BLaER1 treated with 17β-estradiol and CSF1 and Interleukin-3, amounts not matched to agents 10 nM and 100 nM (cell line): ENCODE measurements around the gene USP7.
"Not testable (repeated sequence)": the region's sequence is repeated elsewhere in the genome, so short reads cannot be mapped to it uniquely, and the experiment has no call there.

Source experiments
- H3K27ac ChIP-seq, 11 experiments: shearing (Covaris generic); formaldehyde crosslinking; 2 replicates each; pipeline ENCODE4 v1.8.1; 2022
- H3K27me3 ChIP-seq, 11 experiments: shearing (Covaris generic); formaldehyde crosslinking; 2 replicates each; pipeline ENCODE4 v1.8.1; 2022
- H3K36me3 ChIP-seq, 11 experiments: shearing (Covaris generic); formaldehyde crosslinking; 2 replicates each; pipeline ENCODE4 v1.8.1; 2022
- H3K4me1 ChIP-seq, 10 experiments: shearing (Covaris generic); formaldehyde crosslinking; 2 replicates each; pipeline ENCODE4 v1.8.1; 2022
- H3K4me2 ChIP-seq, 11 experiments: shearing (Covaris generic); formaldehyde crosslinking; 2 replicates each; pipeline ENCODE4 v1.8.1; 2022
- H3K4me3 ChIP-seq, 10 experiments: shearing (Covaris generic); formaldehyde crosslinking; 2 replicates each; pipeline ENCODE4 v1.8.1; 2022
- H3K9ac ChIP-seq, 11 experiments: shearing (Covaris generic); formaldehyde crosslinking; 2 replicates each; pipeline ENCODE4 v1.8.1; 2022
- H3K9me3 ChIP-seq, 11 experiments: shearing (Covaris generic); formaldehyde crosslinking; replicated peaks in 1 of 11; 2 replicates each; pipeline ENCODE4 v1.8.1; 2022
- H4K20me1 ChIP-seq, 11 experiments: shearing (Covaris generic); formaldehyde crosslinking; 2 replicates each; pipeline ENCODE4 v1.8.1; 2022
- Cebpa-rat ChIP-seq, 11 experiments: shearing (Covaris generic); IDR thresholded peaks; 2 replicates each; pipeline ENCODE4 v1.8.1; 2022

USP7 gene

GRCh38 chr16:8848231-8848938, 115.3 kb downstream of the USP7 start:
- H3K9me3 ChIP-seq, result no peaks in the 10 kb centered on the region
- H3K27ac ChIP-seq, result peak overlapping the region in 10 of 11 experiments; percentile 65 to 84 (median 80); a peak in 17 of 22 replicates
- H3K9ac ChIP-seq, result peak overlapping the region in 9 of 11 experiments; percentile 18 to 73 (median 67); a peak in 15 of 22 replicates
- H3K4me2 ChIP-seq, result peak overlapping the region; percentile 85 to 100 (median 93)
- no peak overlapping the region for H3K4me3 ChIP-seq
- H3K27me3 ChIP-seq, result no peaks in the 10 kb centered on the region; a peak in 1 of 22 replicates
- peaks cover 54 to 94% (median 81%) of the 10 kb centered on the region in 10 experiments for H3K4me1 ChIP-seq
- TF ChIP-seq Cebpa-rat (IDR thresholded peaks at IDR 0.05), result no peak
- peaks cover 21 to 99% (median 83%) of the 10 kb centered on the region in 11 experiments; a peak in 21 of 22 replicates for H4K20me1 ChIP-seq
- peaks cover 45 to 83% (median 71%) of the 10 kb centered on the region in 11 experiments for H3K36me3 ChIP-seq

GRCh38 chr16:8847623-8848022, 116.1 kb downstream of the USP7 start:
- TF ChIP-seq Cebpa-rat (IDR thresholded peaks at IDR 0.05), result no peak
- Histone ChIP-seq H3K4me3 (no peak overlapping the region), H3K27me3 (no peaks in the 10 kb centered on the region; a peak in 1 of 22 replicates), H3K4me1 (peaks cover 47 to 86% (median 74%) of the 10 kb centered on the region in 10 experiments), H3K27ac (peak overlapping the region in 4 of 11 experiments; percentile 4 to 39 (median 17); a peak in 6 of 22 replicates), H3K4me2 (peak overlapping the region in 2 of 11 experiments; percentile 6 to 22; a peak in 1 of 22 replicates), H3K9me3 (no peaks in the 10 kb centered on the region), H3K9ac (no peak overlapping the region), H3K36me3 (peaks cover 37 to 75% (median 63%) of the 10 kb centered on the region in 11 experiments), H4K20me1 (peaks cover 21 to 99% (median 80%) of the 10 kb centered on the region in 11 experiments; a peak in 21 of 22 replicates)

- H3K4me2 ChIP-seq, result peak overlapping the region in 4 of 11 experiments; percentile 1 to 65 (median 14); a peak in 5 of 22 replicates
- peaks cover 42 to 82% (median 69%) of the 10 kb centered on the region in 10 experiments for H3K4me1 ChIP-seq
- peaks cover 34 to 70% (median 59%) of the 10 kb centered on the region in 11 experiments for H3K36me3 ChIP-seq
- peak overlapping the region in 3 of 11 experiments; percentile 8 to 39 (median 26); a peak in 2 of 22 replicates for H3K27ac ChIP-seq
- no peaks in the 10 kb centered on the region for H3K9me3 ChIP-seq
- H3K9ac ChIP-seq, result no peak overlapping the region
- no peaks in the 10 kb centered on the region for H3K27me3 ChIP-seq
- no peak overlapping the region for H3K4me3 ChIP-seq
- peaks cover 21 to 99% (median 75%) of the 10 kb centered on the region in 11 experiments; a peak in 21 of 22 replicates for H4K20me1 ChIP-seq
- no peak for TF ChIP-seq Cebpa-rat (IDR thresholded peaks at IDR 0.05)
These were observed 116.6 kb downstream of the USP7 start for GRCh38 chr16:8847145-8847544.

- Histone ChIP-seq H3K9ac (no peak overlapping the region), H3K4me3 (no peak overlapping the region), H3K27ac (peak overlapping the region in 1 of 11 experiments; percentile 26; a peak in 1 of 22 replicates), H3K36me3 (peaks cover 34 to 63% (median 52%) of the 10 kb centered on the region in 11 experiments), H3K4me1 (peaks cover 35 to 75% (median 62%) of the 10 kb centered on the region in 10 experiments), H3K4me2 (peak overlapping the region in 6 of 11 experiments; percentile 1 to 65 (median 26); a peak in 8 of 22 replicates), H4K20me1 (peaks cover 21 to 95% (median 68%) of the 10 kb centered on the region in 11 experiments; a peak in 21 of 22 replicates), H3K27me3 (no peaks in the 10 kb centered on the region), H3K9me3 (no peaks in the 10 kb centered on the region)
- no peak for TF ChIP-seq Cebpa-rat (IDR thresholded peaks at IDR 0.05)
These were observed 117.2 kb downstream of the USP7 start for GRCh38 chr16:8846401-8846932.

- Histone ChIP-seq H3K36me3 (peaks cover 34 to 57% (median 48%) of the 10 kb centered on the region in 11 experiments), H3K4me1 (peaks cover 29 to 68% (median 55%) of the 10 kb centered on the region in 10 experiments), H3K9ac (no peak overlapping the region), H4K20me1 (peaks cover 22 to 90% (median 62%) of the 10 kb centered on the region in 11 experiments; a peak in 21 of 22 replicates), H3K9me3 (no peaks in the 10 kb centered on the region), H3K27ac (peak overlapping the region in 3 of 11 experiments; percentile 24 to 32 (median 32); a peak in 3 of 22 replicates), H3K4me3 (no peak overlapping the region), H3K27me3 (no peaks in the 10 kb centered on the region), H3K4me2 (peak overlapping the region in 6 of 11 experiments; percentile 1 to 65 (median 23); a peak in 8 of 22 replicates)
- no peak for TF ChIP-seq Cebpa-rat (IDR thresholded peaks at IDR 0.05)
These were observed 117.9 kb downstream of the USP7 start for GRCh38 chr16:8845699-8846298.

- not testable (repeated sequence) for H3K27me3 ChIP-seq, H3K4me2 ChIP-seq, H3K9ac ChIP-seq, H3K4me3 ChIP-seq, H3K9me3 ChIP-seq, H3K27ac ChIP-seq
- Histone ChIP-seq H3K36me3 (peaks cover 23 to 43% (median 30%) of the 10 kb centered on the region in 11 experiments), H4K20me1 (peaks cover 23 to 89% (median 53%) of the 10 kb centered on the region in 11 experiments; a peak in 21 of 22 replicates), H3K4me1 (peaks cover 4 to 43% (median 30%) of the 10 kb centered on the region in 10 experiments)
These were observed 120.4 kb downstream of the USP7 start for GRCh38 chr16:8843296-8843695.
